Measurements from ENCODE around the gene CACNA2D3. TPM values are rescaled to one million over a fixed set of nuclear protein-coding genes. Genes with fewer than 3 reads are reported as not detected.

CACNA2D3 gene
- total RNA-seq, 1 donor from 2014 or later = not detected

DNA sequence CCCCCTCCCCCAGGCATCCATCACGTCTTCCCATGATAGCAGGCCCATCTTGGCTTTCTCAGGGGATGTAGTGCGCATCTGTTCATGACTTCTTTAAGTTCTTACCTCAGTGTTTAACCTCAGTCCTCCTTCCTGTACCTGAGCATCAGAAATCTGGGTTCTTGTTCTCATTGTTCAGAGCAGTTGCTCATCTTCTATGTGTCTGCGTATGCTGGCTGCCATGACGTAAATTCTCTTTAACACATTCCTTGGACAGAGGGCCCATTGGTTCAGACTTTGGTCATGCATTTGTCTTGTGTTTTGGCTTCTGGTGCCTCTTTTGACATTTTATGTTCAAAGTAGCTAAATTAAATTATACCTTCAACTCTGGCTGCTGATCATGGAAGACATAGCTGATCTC is 227.3 kb downstream of the CACNA2D3 start:
- Histone ChIP-seq H3K4me2 (no peak overlapping the region), H3K79me2 (ENCODE audit: low read depth) (no peaks in the 10 kb centered on the region), H2AFZ (replicated peaks) (peak overlapping the region; percentile 66), H3K36me3 (no peaks in the 10 kb centered on the region), H3K27ac (no peak overlapping the region), H3F3A (ENCODE audit: low read depth) (no peaks in the 10 kb centered on the region), H3K4me1 (peaks cover 9% of the 10 kb centered on the region), H3K9ac (no peak overlapping the region), H4K20me1 (ENCODE audit: low read depth) (no peaks in the 10 kb centered on the region), H3K9me3 (ENCODE audit: low read depth) (no peaks in the 10 kb centered on the region), H3K4me3 (no peak overlapping the region), H3K27me3 (no peaks in the 10 kb centered on the region)
- H3K27me3 Mint-ChIP-seq (ENCODE audit: insufficient read depth, low read depth) = no peaks in the 10 kb centered on the region
- no peaks in the 10 kb centered on the region for H3K9me3 Mint-ChIP-seq
- H3K4me1 Mint-ChIP-seq = peaks cover 12% of the 10 kb centered on the region
- TF ChIP-seq, protein P1, sequence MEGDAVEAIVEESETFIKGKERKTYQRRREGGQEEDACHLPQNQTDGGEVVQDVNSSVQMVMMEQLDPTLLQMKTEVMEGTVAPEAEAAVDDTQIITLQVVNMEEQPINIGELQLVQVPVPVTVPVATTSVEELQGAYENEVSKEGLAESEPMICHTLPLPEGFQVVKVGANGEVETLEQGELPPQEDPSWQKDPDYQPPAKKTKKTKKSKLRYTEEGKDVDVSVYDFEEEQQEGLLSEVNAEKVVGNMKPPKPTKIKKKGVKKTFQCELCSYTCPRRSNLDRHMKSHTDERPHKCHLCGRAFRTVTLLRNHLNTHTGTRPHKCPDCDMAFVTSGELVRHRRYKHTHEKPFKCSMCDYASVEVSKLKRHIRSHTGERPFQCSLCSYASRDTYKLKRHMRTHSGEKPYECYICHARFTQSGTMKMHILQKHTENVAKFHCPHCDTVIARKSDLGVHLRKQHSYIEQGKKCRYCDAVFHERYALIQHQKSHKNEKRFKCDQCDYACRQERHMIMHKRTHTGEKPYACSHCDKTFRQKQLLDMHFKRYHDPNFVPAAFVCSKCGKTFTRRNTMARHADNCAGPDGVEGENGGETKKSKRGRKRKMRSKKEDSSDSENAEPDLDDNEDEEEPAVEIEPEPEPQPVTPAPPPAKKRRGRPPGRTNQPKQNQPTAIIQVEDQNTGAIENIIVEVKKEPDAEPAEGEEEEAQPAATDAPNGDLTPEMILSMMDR (IDR thresholded peaks at IDR 0.05) = no peak
- TF ChIP-seq EZH2 (IDR thresholded peaks at IDR 0.05) = no peak
- no peak for TF ChIP-seq EZH2phosphoT487 (IDR thresholded peaks at IDR 0.05)
- no peaks in the 10 kb centered on the region for H3K36me3 Mint-ChIP-seq
- no peak overlapping the region for H3K27ac Mint-ChIP-seq
- H3K4me3 Mint-ChIP-seq = no peak overlapping the region
- no peak for DNase-seq (ENCODE audit: low spot score)

DNA sequence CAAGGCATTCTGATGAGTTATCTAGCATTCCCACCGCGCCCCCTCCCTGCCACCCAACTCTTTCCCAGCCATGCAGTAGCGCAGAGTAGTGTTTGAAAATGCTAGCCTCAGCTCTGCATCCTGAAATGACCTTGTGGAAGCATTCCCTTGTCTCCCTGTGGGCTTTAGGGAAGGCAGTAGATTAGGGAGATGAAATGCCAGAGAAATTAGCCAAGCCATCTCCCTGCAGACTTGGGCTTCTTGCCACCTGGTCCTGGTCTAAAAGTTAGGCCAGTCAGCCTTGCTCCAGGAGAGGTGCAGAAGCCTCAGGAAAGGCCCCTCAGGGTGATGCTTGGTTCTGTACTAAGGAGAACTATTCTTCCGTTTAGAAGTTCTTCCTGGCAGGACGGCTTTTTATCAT is 231.2 kb downstream of the CACNA2D3 start:
- Histone ChIP-seq H3K27me3 (no peaks in the 10 kb centered on the region), H3F3A (ENCODE audit: low read depth) (no peaks in the 10 kb centered on the region), H4K20me1 (ENCODE audit: low read depth) (no peaks in the 10 kb centered on the region), H3K27ac (no peak overlapping the region), H3K4me2 (no peak overlapping the region), H3K9ac (no peak overlapping the region), H2AFZ (replicated peaks) (no peak overlapping the region), H3K9me3 (ENCODE audit: low read depth) (no peaks in the 10 kb centered on the region), H3K79me2 (ENCODE audit: low read depth) (no peaks in the 10 kb centered on the region), H3K36me3 (no peaks in the 10 kb centered on the region), H3K4me3 (no peak overlapping the region), H3K4me1 (peaks cover 9% of the 10 kb centered on the region)
- Mint-ChIP-seq H3K4me3 (no peak overlapping the region), H3K27me3 (ENCODE audit: insufficient read depth, low read depth) (peaks cover 2% of the 10 kb centered on the region), H3K4me1 (peaks cover 5% of the 10 kb centered on the region), H3K36me3 (no peaks in the 10 kb centered on the region), H3K27ac (no peak overlapping the region), H3K9me3 (no peaks in the 10 kb centered on the region)
- no peak for DNase-seq (ENCODE audit: low spot score)
- TF ChIP-seq, protein P1 (IDR thresholded peaks at IDR 0.05) = no peak
- no peak for TF ChIP-seq EZH2phosphoT487 (IDR thresholded peaks at IDR 0.05)
- no peak for TF ChIP-seq EZH2 (IDR thresholded peaks at IDR 0.05)

DNA sequence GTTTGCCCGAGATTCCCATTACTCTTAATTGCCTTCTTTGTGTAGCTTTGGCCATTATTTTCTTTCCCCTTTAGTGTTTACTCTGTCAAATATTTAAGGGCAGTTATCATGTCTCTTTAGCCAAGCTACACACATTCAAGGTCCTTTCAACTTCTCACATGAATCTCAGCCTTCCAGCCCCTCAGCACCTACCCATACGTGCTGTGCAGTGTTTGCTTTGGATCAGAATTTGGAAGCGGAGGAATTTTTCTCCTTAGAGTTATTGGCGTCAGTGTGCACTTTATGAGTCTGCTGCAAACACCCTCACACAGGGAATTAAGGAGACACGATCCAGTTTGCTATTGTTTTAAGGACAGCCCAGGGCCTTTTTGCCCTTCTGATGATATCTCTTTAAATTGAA is 231.6 kb downstream of the CACNA2D3 start:
- H3K4me1 Mint-ChIP-seq = peaks cover 5% of the 10 kb centered on the region
- H3K9me3 Mint-ChIP-seq = no peaks in the 10 kb centered on the region

More for the DNA sequence above, 231.6 kb downstream of the CACNA2D3 start:
- H3F3A ChIP-seq (ENCODE audit: low read depth) = no peaks in the 10 kb centered on the region
- no peak overlapping the region for H2AFZ ChIP-seq (replicated peaks)
- no peak overlapping the region for H3K27ac ChIP-seq
- H3K4me1 ChIP-seq = peaks cover 9% of the 10 kb centered on the region
- TF ChIP-seq EZH2phosphoT487 (IDR thresholded peaks at IDR 0.05) (no peak), EZH2 (IDR thresholded peaks at IDR 0.05) (no peak)
- TF ChIP-seq, protein P1 (IDR thresholded peaks at IDR 0.05) = no peak
- H3K9ac ChIP-seq = no peak overlapping the region
- no peak for DNase-seq (ENCODE audit: low spot score)
- no peak overlapping the region for H3K4me2 ChIP-seq
- H3K36me3 ChIP-seq = no peaks in the 10 kb centered on the region
- H3K27me3 ChIP-seq = no peaks in the 10 kb centered on the region
- H3K79me2 ChIP-seq (ENCODE audit: low read depth) = no peaks in the 10 kb centered on the region
- Mint-ChIP-seq H3K27ac (no peak overlapping the region), H3K27me3 (ENCODE audit: insufficient read depth, low read depth) (peaks cover 2% of the 10 kb centered on the region), H3K36me3 (no peaks in the 10 kb centered on the region), H3K4me3 (no peak overlapping the region)
- H3K9me3 ChIP-seq (ENCODE audit: low read depth) = no peaks in the 10 kb centered on the region
- no peaks in the 10 kb centered on the region for H4K20me1 ChIP-seq (ENCODE audit: low read depth)
- no peak overlapping the region for H3K4me3 ChIP-seq
